Muscle of leg (tissue), 11 donors: ENCODE results near the gene CNTN4. TPM values are rescaled to one million over a fixed set of nuclear protein-coding genes. Genes with fewer than 3 reads are reported as not detected.

Experiments used
- DNase-seq: peaks from one replicate; pipeline ENCODE4 v3.0.0; 2013
- H3K27ac ChIP-seq: one replicate; pipeline ENCODE4 v1.5.1; 2013; ENCODE audit warnings: mild to moderate bottlenecking, low read length, control low read depth
- H3K27me3 ChIP-seq: one replicate; pipeline ENCODE4 v1.6.1; 2013; ENCODE audit warnings: low read length; ENCODE audit not compliant: control insufficient read depth, insufficient read depth
- H3K36me3 ChIP-seq: one replicate; pipeline ENCODE4 v1.6.1; 2013; ENCODE audit warnings: low read length; ENCODE audit not compliant: control insufficient read depth, insufficient read depth
- H3K4me1 ChIP-seq: one replicate; pipeline ENCODE4 v1.6.1; 2013; ENCODE audit warnings: low read length; ENCODE audit not compliant: control insufficient read depth, insufficient read depth
- H3K4me3 ChIP-seq: one replicate; pipeline ENCODE4 v1.5.1; 2013; ENCODE audit warnings: low read length, control low read depth
- H3K9me3 ChIP-seq: replicated peaks from 2 replicates; pipeline ENCODE4 v1.6.1; 2013; ENCODE audit warnings: low read depth, low read length; ENCODE audit not compliant: control insufficient read depth
- whole genome bisulfite sequencing: methylation state at CpG from one replicate; pipeline ENCODE4 v1.1.5; 2013; ENCODE audit warnings: missing lambda C conversion rate; ENCODE audit not compliant: insufficient coverage; 5-methylcytosine and 5-hydroxymethylcytosine counted together
- polyA plus RNA-seq, 8 donors: library from polyadenylated mRNA; unstranded; fragments of 120-200 nt; gene quantifications; one replicate each; pipeline versions ENCODE4 v1.2.1 to v1.2.3, GENCODE V29; 2013; ENCODE audit warnings: inconsistent platforms in 1 of 8, low replicate concordance in 1 of 8; ENCODE audit not compliant: insufficient read length in 8 of 8, insufficient read depth in 1 of 8
- total RNA-seq: library from RNA; stranded (reverse); fragments of 120-200 nt; gene quantifications from one replicate; pipeline ENCODE4 v1.2.4, GENCODE V29; 2013

Gene CNTN4
- total and polyA plus RNA-seq, 9 donors, result 3.0 to 16.3 (median 5.9) TPM

DNA sequence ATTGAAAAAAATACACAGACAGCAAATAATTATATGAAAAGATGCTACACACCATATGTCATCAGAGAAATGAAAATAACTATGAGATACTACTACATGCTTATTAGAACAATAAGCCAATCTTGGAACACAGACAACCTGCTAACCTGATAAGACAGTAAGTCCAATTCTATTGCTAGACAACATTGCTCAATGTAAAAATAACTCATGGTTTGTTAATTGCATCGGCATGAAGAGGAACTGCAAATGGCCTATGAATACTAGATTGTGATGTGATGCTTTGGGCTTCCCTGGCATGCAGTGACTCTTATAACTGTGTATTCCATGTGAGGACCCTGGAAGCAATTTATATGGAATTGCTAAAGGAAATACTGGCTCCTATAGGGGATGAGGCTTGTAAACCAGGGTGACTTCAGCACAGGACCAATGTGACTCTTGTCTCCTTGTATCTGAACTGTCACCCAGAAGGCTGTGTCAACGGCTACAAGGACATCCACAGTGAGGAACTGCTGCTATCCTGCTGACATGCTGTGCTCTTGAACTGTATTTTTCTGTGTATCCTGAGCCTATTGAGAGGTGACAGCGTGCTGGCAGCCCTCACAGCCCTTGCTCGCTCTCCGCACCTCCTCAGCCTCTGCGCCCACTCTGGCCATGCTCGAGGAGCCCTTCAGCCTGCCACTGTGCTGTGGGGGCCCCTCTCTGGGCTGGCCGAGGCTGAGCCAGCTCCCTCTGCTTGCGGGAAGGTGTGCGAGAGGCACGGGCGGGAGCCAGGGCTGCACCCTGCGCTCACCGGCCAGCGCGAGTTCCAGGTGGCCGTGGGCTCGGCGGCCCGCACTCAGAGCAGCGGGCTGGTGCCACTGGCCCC, 385.7 kb downstream of the CNTN4 start:
- H3K36me3 ChIP-seq, result no peaks in the 10 kb centered on the region
- no peak overlapping the region for H3K4me3 ChIP-seq
- DNase-seq, result no peak
- no peak overlapping the region for H3K27ac ChIP-seq
- no peaks in the 10 kb centered on the region for H3K27me3 ChIP-seq
- H3K9me3 ChIP-seq, result peaks cover 9% of the 10 kb centered on the region
- WGBS, result 94% methylated on average over 21 of the region's 21 CpGs
- H3K4me1 ChIP-seq, result no peaks in the 10 kb centered on the region

DNA sequence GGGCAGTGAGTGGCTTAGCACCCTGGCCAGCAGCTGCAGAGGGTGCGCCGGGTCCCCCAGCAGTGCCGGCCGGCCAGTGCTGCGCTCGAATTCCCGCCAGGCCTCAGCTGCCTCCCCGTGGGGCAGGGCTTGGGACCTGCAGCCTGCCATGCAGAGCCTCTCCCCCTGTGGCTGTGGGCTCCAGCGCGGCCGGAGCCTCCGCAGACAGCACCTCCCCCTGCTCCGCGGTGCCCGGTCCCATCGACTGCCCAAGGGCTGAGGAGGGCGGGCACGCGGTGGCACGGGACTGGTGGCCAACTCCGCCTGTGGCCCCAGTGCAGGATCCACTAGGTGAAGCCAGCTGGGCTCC, 386.3 kb downstream of the CNTN4 start:
- no peak for DNase-seq
- Histone ChIP-seq H3K27me3 (no peaks in the 10 kb centered on the region), H3K9me3 (peaks cover 9% of the 10 kb centered on the region), H3K27ac (no peak overlapping the region), H3K36me3 (no peaks in the 10 kb centered on the region), H3K4me3 (no peak overlapping the region), H3K4me1 (no peaks in the 10 kb centered on the region)
- WGBS, result 88% methylated on average over 13 of the region's 21 CpGs

- DNase-seq, result no peak
Measured at GRCh38 chr3:2495746-2496145, 397.1 kb downstream of the CNTN4 start.

DNA sequence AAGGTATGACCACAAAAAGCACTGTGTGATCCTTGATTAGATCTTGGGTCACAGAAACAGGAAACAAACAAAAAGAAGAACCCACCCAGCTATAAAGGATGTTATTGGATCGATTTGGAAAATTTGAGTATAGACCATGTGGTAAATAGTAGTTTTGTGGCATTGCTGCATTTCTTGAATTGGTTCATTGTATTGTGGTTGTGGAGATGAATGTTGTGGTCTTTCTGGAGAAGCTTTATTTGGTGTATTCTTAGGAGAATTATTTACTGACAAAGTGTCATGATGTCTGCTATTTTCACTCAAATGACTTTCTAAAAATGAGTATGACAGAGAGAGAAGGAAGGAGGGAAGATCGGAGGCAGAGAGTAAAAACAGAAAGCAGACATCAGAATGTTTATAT, 406.2 kb downstream of the CNTN4 start:
- Histone ChIP-seq H3K27me3 (no peaks in the 10 kb centered on the region), H3K27ac (no peak overlapping the region), H3K4me3 (no peak overlapping the region), H3K4me1 (no peaks in the 10 kb centered on the region), H3K36me3 (no peaks in the 10 kb centered on the region), H3K9me3 (no peaks in the 10 kb centered on the region)
- no peak for DNase-seq
- 88% methylated on average over 1 of the region's 2 CpGs for WGBS

More at GRCh38 chr3:2495746-2496145, 397.1 kb downstream of the CNTN4 start:
- Histone ChIP-seq H3K4me1 (no peaks in the 10 kb centered on the region), H3K9me3 (no peaks in the 10 kb centered on the region), H3K27ac (no peak overlapping the region), H3K27me3 (no peaks in the 10 kb centered on the region), H3K36me3 (no peaks in the 10 kb centered on the region), H3K4me3 (no peak overlapping the region)
- no CpG with 5 or more reads among the region's 2 CpGs for WGBS

DNA sequence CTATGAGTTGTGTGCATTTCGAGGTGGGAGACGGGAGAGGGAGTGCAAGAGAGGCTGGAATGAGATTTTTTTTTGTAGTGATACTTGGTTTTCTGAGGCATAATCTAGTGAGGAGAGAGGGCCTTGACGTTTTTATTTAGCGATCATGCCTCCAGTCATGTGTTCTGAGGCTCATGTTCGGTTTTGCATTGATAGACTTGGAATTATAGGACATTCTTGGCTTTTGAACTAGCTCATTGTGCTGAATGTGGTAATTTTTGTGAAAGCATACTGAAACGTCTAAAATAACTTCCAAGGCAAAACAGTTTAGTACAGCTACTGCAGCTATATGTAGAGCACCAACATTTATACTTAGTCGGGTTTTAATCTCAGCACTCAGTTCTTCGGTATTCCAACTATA, 408.1 kb downstream of the CNTN4 start:
- Histone ChIP-seq H3K4me3 (no peak overlapping the region), H3K4me1 (no peaks in the 10 kb centered on the region), H3K27ac (no peak overlapping the region), H3K9me3 (no peaks in the 10 kb centered on the region), H3K27me3 (no peaks in the 10 kb centered on the region), H3K36me3 (no peaks in the 10 kb centered on the region)
- DNase-seq, result no peak
- WGBS, result 94% methylated on average over 4 of the region's 8 CpGs

- H3K27ac ChIP-seq, result no peak overlapping the region
- H3K27me3 ChIP-seq, result no peaks in the 10 kb centered on the region
- no peaks in the 10 kb centered on the region for H3K9me3 ChIP-seq
- H3K36me3 ChIP-seq, result no peaks in the 10 kb centered on the region
- no peak for DNase-seq
- no peak overlapping the region for H3K4me3 ChIP-seq
- WGBS, result 40% methylated on average over 1 of the region's 8 CpGs
- H3K4me1 ChIP-seq, result no peaks in the 10 kb centered on the region
Measured at GRCh38 chr3:2510591-2511145, 412.0 kb downstream of the CNTN4 start.

DNA sequence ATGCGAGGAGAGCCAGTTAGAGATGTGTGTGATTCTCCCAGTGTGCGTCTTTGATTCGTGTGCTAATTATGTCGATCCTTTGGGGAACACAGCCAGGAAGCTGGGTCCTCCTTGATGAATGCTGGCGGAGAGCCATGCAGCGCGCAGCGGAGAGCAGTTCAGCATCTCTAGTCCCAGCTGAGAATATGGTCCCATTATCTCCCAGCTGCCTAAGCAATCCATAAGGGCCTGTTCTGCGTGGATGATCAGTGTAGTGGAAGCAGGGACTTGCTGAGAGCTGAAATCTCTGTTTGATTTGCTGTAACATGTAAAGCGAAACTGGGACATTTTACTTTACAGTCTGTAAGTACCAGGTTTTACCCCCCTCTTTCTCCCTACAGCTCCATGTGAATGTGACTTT, 412.7 kb downstream of the CNTN4 start:
- Histone ChIP-seq H3K9me3 (no peaks in the 10 kb centered on the region), H3K27ac (no peak overlapping the region), H3K4me1 (no peaks in the 10 kb centered on the region), H3K36me3 (no peaks in the 10 kb centered on the region), H3K27me3 (no peaks in the 10 kb centered on the region), H3K4me3 (no peak overlapping the region)
- DNase-seq, result peak; percentile 31
- WGBS, result 33% methylated on average over 4 of the region's 10 CpGs

DNA sequence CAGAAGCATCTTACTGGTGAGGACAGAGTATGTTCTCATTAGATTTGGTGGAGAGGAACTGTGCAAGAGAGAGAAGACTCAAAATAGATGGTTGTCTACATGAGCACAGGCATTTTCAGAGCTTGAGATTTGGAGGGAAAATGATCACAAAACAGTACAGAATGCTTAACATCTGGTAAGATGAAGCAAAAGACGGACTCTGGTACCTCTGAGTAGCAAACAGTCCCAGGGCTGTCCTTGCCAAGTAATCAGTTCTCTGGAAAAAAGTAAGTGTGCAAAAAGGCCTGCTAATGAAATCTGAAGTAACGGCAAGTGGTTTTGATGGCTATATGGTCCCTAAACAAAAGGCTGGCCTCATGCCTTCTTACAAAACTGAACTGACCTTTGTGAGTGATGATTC, 414.2 kb downstream of the CNTN4 start:
- WGBS, result 30% methylated on average over 1 of the region's 2 CpGs
- H3K4me1 ChIP-seq, result no peaks in the 10 kb centered on the region
- no peak overlapping the region for H3K27ac ChIP-seq
- no peaks in the 10 kb centered on the region for H3K27me3 ChIP-seq
- no peak overlapping the region for H3K4me3 ChIP-seq
- no peaks in the 10 kb centered on the region for H3K9me3 ChIP-seq
- no peaks in the 10 kb centered on the region for H3K36me3 ChIP-seq
- peak; percentile 61 for DNase-seq

DNA sequence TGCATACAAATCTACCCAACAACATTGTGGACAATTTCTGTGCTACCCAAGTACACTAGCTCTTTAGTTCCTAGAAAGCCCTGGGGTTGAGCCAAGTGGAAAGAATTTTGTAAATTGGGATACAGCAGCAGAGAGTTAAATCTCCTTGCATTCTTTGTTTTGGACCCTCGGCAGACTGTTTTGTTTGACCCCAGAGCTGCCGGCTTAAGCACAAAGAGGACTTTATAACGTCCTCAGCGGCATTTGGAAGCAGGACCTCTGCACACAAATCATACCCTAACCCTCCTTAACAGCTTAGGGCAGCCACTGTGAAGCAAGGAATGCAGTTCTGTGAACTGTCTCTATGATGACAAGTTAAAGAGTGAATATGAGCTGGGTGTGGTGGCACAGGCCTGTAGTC, 415.3 kb downstream of the CNTN4 start:
- no peaks in the 10 kb centered on the region for H3K27me3 ChIP-seq
- no peaks in the 10 kb centered on the region for H3K36me3 ChIP-seq
- H3K27ac ChIP-seq, result no peak overlapping the region
- no peak overlapping the region for H3K4me3 ChIP-seq
- no peaks in the 10 kb centered on the region for H3K4me1 ChIP-seq
- peak; percentile 15 for DNase-seq
- WGBS, result 8% methylated on average over 2 of the region's 4 CpGs
- no peaks in the 10 kb centered on the region for H3K9me3 ChIP-seq

DNA sequence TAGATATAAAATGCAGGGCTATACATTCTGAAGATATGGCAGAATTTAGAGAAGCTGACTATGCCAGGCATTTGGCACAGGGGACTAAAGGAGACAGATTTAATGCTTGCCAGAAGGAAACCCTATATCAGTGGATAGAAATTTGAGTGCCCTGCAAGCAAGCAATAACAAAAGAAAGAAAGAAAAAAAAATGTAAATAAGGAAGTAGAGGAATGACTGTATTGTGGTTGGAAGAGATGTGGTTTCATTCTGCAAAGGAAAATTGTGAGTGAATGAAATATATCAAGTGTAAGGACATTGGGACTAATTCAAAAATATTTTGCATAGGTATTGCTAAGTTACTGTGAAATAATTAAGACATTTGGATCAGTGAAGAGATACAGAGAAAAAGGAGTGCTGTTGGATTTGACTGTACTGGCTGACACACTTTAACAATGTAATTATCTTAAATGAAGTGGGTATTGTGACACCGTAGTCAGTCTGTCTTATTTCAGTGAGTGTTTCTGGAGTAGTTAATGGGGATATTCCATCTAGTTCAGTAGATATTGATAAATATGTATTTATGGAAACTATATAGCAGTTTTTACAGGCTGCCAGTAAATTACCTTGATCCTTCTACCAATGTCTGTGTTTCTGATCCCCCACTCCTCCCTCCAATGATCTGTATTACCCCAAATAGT, 418.2 kb downstream of the CNTN4 start:
- no peak for DNase-seq
- no CpG with 5 or more reads among the region's 1 CpG for WGBS
- Histone ChIP-seq H3K27ac (no peak overlapping the region), H3K27me3 (no peaks in the 10 kb centered on the region), H3K9me3 (no peaks in the 10 kb centered on the region), H3K4me3 (no peak overlapping the region), H3K36me3 (no peaks in the 10 kb centered on the region), H3K4me1 (no peaks in the 10 kb centered on the region)
